Right lobe of liver (tissue), 4 donors: ENCODE results near the gene SEZ6.

Experiments used
- CTCF ChIP-seq, 4 donors: fragments of 200-600 bp in 3 of 4; fragments of 450-650 bp in 1 of 4; IDR thresholded peaks; one replicate each; pipeline versions ENCODE4 v1.5.1 to v1.8.0; 2016 to 2022; ENCODE audit warnings: antibody characterized with exemption in 4 of 4, mild to moderate bottlenecking in 2 of 4
- POLR2A ChIP-seq: fragments of 450-650 bp; IDR thresholded peaks from one replicate; pipeline ENCODE4 v1.6.1; 2017; ENCODE audit warnings: antibody characterized with exemption, mild to moderate bottlenecking
- donor health status: DM: no; HTN: no; CAD: no.
- donor health status: DM: no; HTN: no; CAD: no.
- donor health status: DM: no; HTN: yes; CAD: no.

- TF ChIP-seq CTCF (IDR thresholded peaks at IDR 0.05) (no peak), POLR2A (no peak)
These were observed 45.4 kb downstream of the SEZ6 start for GRCh38 chr17:28960256-28961061.
